Daoy (cell line): ENCODE measurements around the gene SOX12. TPM values are rescaled to one million over a fixed set of nuclear protein-coding genes. Genes with fewer than 3 reads are reported as not detected.
"Not testable (repeated sequence)": the region's sequence is repeated elsewhere in the genome, so short reads cannot be mapped to it uniquely, and the experiment has no call there.

Source experiments
- DNase-seq: peaks from one replicate; pipeline ENCODE4 v3.0.0-alpha.2; 2015; ENCODE audit warnings: low read depth
- total RNA-seq: library from RNA; depleted of rRNA; stranded (reverse); fragments of >200 nt; shearing (Covaris generic); gene quantifications from 2 replicates; pipeline ENCODE4 v1.2.3, GENCODE V29; 2014

The SOX12 gene
- total RNA-seq, 1 experiment from 2014 or later = 1.1 TPM

DNA sequence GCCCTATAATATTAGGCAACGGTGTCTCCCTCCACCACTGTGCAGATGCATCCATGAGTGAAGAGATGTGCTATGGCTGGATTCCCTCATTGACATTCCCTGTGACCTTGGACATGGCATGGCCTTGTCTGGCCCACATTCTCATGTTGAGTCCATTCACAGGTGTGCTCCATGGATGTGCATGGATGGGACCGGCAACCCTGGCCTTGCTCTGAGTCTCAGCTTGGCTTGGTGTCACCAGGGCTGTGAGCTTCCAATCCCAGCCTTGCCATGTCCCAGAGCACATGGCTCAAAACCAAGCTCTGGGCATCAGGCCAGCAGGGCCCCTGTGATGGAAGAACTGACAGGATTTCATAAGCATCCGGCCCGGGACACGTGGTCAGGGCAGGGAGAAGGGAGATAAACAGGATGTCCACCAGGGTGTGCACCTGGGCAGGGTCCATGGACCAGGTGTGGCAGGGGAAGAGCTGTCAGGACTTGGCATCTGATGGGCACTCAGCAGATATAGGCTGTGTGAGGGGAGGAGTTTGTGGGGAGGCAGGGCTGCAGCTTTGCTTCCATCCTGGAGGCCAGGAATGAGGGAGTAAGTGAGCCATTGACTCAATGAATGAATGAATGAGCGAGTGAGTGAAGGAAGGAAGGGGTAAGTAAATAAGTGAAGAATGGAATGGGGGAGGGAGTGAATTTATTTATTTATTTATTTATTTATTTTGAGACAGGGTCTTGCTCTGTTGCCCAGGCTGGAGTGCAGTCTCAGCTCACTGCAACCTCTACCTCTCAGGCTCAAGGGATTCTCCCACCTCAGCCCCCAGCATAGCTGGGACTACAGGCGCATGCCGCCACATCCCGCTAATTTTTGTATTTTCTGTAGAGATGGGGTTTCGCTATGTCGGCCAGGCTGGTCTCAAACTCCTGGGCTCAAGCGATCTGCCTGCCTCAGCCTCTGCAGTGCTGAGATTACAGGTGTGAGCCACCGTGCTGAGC lies 37.2 kb downstream of the SOX12 start:
- peak; percentile 88 for DNase-seq

DNA sequence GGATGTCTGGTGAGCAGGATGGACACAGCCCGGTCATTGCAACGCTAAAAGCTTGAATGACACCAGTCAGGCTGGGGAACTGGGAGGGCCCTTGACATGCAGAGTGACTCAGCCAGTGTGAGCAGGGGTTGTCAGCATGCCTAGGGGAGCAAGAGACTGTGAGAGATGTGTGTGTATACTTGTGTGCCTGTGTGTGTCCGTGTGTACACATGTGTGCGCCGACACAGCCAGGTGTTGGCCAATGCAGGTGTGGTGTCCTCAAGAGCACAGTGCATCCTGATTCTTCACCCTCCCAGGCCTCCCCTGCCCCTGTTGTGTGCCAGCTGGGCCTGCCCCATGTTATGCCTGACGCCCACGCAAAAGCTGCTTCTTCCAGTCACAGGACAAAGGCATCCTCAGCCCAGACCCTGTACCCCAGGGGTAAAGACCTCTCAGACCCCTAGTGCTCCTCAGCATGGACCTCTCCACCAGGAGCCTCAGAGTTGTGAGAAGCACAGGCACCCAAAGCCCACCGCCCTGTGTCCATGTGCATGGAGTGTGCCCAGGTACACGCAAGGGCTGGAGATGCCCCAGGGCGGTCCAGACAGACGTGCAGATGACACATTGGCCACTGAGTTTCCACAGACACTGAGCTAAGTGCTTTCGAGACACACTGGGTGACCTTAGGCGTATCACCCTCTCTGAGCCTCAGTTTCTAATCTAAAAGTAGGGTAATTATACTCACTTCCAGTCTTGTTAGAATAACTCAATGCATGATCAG lies 38.1 kb downstream of the SOX12 start:
- peak; percentile 40 for DNase-seq

DNA sequence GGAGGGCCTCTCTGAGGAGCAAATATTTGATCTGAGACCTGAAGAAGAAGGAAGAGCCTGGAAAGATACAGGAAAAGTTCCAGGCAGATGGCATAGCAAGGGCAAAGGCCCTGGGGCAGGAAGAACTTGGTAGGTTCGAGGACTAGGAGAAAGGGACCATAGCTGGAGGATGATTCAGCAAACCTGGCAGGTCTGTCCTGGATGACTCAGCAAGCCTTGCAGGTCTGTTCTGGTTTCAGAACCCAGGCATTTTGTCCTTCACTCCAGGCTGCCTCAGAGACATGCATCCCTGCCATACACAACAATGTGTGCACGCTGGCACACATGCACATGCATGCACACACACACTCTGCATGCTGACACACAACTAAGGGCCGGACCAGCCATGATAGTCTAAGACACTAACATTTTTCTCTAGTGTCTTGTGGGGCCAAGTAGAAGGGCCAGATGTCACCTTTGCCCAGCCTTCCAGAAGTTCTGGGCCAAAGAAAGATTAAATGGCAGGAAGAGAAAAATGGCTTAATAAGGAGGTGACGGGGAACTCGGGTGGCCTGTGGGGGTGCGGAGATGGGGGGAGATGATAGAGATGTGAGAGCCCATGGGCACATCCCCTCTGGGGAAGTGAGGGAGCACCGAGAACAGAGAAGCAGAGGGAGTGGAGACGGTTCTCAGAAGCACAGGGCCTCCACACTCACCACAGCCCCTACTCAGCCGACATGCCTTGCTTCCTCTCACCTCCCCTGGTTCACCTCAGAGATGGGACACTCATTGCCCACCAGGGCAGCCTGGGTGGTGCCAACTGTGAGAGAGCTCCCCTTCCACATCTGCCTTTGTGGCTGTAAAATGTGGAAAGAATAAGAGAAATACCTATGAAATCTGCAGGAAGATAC lies 39.8 kb downstream of the SOX12 start:
- DNase-seq = peak; percentile 49

DNA sequence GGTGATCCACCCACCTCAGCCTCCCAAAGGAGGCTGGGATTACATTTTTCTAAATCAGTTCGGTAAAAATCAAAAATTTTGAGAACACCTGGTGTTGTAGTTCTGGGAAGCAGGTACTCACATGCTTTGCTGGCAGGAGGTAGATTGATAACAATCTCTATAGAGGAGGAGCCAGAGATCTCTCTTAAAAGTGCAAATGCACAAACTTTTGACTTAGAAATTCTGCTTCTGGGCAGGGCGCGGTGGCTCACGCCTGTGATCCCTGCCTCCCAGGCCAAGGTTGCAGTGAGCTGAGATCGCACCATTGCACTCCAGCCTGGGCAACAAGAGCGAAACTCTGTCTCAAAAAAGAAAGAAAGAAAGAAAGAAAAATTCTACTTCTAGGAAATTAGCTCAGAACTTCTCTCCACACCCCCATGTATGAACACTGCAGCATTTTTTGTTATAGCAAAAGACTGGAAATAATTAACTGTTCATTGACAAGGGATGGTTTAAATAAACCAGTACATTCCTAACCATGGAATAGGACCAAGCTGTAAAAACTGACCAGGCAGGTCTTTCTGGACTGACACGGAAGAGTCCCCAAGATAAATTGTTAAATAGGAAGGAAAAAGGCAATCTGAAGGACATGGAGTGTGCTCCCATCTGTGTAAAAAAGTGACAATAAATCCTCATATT lies 40.8 kb downstream of the SOX12 start:
- no peak for DNase-seq

DNA sequence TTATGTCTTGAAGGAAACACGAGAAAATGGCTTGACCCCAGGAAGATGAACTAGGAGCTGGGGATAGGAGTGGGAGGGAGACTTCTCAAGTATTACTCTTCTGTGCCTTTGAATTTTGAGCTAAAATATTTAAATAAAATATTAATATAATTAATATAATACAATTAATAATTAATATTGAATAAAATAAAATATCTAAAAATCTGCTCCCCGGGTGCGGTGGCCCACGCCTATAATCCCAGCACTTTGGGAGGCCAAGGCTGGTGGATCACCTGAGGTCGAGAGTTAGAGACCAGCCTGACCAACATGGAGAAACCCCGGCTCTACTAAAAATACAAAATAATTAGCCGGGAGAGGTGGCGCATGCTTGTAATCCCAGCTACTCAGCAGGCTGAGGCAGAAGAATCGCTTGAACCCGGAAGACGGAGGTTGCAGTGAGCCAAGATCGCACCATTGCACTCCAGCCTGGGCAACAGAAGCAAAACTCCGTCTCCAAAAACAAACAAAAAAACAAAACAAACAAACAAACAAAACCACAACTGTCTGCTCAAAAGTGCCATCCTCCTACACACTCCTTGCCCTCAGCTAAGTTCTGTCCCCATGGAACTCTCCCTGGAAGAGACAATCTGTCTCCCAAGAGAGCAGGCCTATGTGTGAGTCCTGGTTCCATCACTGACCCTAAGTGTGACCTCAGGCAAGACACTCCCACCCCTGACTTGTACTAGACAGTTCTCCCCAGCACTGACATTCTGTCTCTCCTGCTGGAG lies 41.5 kb downstream of the SOX12 start:
- no peak for DNase-seq

DNA sequence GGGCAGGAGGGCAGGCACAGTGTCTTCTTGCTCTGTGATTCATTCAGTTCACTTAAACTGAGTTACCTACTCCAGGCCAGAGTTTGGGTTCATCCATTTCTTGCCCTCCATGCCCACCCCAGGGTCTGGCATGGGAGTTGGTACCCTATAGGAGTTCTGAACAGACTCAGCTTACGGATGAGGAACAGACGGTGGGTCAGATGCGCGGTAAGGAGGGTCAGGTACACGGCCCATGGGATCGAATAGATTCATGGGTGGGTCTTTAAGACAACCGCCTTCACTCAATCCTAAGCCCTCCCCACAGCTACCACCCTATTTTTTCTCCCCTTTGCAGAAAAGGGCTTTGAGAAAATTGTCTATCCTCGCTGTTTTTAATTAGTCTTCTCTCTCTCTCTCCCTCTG lies 42.1 kb downstream of the SOX12 start:
- DNase-seq = no peak

DNA sequence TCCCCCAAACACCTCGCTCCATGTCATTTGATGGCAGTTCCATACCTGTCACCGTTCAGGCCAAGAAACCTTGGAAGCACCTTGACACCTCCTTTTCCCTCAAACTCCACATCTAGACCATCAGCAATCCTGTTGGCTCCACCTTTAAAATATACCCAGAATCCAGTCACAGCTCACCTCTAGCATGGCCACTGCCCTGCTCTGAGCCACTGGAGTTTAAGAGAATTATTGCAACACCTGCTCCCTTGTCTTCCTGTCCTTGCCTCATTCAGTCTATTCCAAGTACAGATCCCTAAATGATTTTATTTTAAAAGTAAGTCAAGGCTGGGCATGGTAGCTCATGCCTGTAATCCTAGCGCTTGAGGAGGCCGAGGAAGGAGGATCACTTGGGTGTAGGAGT lies 43.6 kb downstream of the SOX12 start:
- no peak for DNase-seq

DNA sequence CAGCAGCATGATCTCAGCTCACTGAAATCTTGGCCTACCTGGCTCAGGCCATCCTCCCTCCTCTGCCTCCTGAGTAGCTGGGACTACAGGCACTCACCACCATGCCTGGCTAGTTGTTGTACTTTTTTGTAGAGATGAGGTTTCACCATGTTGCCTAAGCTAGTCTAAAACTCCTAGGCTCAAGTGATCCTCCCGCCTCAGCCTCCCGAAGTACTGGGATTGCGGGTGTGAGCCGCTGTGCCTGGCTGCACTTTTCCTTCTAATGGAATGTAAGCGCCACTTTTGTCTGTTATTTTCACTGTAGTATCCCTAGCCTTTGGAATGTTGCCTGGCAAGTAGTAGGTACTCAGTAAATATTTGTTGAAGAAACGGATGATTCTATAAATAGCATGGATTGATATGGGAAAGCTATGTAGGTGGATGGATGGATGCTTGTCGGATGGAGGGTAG lies 44.8 kb downstream of the SOX12 start:
- no peak for DNase-seq

DNA sequence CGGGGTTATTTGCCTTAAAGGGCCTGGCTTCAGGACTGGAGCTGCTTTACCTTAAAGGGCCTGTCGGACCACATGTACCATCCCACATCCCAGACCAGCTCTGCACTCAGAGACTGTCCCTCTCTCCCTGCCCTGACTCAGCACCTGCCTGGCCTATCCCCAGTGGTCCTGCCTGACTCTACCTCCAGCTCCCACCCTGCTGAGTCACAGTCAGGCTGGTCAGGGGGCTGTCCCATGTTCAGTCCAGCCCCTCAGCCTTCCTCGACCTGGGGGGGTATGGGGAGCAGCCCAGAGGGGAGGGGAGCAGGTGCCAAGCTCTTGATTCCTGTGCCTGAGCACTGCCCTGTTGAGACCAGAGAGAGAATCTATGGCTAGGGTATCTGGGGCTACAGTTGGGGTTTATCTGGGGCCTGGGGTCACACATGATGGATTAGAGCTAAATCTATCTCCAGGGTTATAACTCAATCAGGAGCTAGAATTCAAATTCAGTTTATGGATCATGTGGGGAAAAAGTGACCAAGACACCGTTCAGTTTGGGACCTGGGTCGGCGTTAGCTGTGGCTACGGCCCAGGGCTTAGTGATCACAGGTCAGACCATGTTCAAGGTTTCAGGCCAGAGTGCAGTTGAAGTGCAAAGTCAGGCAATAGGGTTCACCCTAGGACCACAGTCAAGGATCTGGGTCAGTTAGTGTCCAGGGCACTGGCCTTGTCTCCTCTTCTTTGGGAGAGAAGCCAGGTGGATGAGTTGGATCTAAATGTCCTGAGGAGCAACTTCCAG lies 45.8 kb downstream of the SOX12 start:
- no peak for DNase-seq

DNA sequence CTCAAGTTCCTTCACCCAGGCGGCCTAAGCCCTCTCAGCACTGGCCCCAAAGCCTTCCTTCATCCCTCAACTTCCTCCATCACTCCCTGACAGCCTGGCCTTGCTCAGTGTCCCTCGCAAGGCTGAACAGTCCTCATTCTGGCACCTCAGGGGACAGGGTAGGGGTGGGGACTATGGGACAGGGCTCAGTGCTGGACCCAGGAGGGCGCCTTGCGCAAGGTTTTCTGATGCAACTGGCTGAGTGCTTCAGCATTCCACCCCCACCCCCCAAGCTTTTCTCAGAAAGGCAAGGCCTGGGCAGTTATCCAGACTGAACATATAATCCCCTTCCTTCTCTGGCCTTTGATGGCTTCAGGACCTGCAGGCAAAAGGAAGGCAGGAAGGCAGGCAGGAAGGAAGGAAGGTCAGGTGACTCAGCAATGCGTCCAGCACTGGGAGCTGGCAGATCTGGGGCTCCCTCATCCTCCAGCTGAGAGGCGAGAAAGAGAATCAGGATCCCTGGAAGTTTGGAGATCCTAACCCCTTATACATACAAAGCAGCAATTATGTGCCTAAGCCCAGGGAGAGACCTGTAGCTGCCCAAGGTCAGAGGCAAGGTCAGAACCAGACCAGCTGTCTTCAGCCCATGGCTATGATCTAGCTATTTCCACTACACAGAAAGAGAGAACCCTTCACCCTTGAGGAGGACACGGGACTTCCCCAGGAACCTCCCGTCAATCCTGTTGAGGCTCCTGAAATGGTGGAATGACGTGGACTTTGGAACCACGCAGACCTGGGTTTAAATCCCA lies 46.6 kb downstream of the SOX12 start:
- DNase-seq = peak; percentile 67

DNA sequence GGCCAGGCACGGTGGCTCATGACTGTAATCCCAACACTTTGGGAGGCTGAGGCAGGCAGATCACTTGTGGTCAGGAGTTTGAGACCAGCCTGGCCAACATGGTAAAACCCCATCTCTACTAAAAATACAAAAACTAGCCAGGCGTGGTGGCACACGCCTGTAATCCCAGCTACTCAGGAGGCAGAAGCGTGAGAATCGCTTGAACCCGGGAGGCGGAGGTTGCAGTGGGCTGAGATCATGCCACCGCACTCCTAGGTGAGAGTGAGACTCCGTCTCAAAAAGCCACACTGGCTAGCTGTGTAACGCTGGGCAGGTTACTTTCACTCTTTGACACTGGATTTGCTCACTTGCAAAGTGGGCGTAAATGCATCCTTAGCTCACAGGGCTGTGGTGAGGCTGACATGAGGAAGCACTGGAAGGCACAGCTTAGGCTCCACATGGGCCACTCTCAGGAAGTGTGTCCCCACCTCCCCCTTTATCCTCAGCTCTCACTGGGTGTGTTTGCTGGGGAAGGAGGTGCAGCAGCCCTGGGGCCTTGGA lies 47.3 kb downstream of the SOX12 start:
- DNase-seq = not testable (repeated sequence)

DNA sequence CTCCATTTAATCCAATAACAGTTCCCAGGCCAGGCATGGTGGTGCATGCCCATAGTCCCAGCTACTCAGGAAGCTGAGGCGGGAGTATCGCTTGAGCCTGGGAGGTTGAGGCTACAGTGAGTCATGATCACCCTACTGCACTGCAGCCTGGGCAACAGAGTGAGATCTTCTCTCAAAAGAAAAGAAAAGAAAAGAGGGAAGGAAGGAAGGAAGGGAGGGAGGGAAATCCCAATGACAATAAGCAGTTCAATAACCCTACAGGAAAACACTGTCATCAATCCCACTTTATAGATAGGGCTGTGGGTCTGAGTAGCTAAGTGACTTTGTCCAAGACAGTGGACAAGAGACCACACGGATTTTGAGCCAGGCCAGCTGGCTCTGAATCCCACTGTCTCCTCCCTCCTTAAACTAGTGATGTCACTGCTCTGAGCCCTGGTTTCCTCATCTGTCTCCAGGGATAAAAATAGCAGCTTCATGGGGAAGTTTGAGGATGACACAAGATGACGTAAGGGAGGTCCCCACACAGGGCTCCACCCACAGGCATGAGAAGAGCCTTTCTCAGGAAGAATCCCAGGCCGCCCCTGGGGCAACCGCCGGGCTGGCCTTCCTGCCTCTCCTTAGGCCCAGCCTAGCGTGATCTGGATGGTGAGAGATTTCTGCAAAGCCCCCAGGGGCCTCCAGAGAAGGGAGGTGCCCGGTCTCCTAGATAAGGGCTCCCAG lies 48.0 kb downstream of the SOX12 start:
- peak; percentile 62 for DNase-seq

DNA sequence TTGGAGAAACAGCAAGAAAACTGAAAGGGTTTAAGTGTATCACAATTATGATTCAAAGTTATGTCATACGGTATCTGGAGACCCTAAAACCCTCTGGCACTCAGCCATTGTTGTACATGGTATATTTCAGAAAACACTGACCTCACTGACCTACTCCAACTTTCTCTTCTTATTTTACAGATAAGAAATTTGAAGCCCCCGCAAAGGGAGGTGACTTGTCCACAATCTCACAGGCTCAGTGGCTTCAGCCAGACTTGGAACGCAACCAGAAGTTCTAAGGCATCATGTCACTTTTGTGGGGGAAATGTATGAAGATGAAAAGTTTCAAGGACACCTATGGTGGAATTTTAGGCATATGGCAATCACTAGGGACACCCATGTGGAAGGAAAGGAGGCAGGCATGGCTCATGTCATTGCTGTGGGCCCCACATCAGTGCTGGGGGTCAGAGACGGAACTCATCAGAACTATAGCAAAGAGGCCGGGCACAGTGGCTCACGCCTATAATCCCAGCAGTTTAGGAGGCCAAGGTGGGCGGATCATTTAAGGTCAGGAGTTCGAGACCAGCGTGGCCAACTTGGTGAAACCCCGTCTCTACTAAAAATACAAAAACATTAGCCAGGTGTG lies 50.0 kb downstream of the SOX12 start:
- DNase-seq = no peak

DNA sequence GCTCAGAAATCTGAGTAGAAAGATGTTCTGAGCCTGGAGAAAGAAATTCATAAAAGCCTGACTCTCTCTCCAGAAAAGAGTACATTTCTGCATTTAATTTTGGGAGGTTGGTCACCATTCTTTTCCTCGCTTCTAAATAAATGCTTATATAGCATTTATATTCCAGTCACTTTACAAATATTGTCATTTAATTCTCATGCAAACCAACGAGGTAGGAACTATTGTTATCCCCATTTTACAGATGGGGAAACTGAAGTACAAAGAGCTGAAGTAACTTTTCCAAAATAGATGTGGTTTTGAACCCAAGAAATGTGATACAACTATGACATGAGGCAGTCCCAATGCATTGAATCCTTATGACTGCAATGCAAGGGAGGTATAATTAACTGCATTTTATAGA lies 50.7 kb downstream of the SOX12 start:
- no peak for DNase-seq

DNA sequence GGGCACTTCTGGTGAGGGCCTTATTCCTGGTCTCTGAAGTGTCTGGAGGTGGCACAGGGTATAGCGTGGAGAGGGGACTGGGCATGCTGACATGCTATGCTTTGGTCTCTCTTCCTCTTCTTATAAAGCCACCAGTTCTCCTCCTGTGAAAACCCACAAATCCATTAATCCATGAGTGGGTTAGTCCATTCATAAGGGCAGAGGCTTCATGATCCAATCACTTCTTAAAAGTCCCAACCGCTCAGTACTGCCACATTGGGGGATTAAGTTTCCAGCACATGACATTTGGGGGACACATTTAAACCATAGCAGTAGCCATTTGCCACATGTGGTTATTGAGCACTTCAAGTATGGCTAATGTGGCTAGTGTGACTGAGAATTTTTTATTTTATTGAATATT lies 51.4 kb downstream of the SOX12 start:
- no peak for DNase-seq

DNA sequence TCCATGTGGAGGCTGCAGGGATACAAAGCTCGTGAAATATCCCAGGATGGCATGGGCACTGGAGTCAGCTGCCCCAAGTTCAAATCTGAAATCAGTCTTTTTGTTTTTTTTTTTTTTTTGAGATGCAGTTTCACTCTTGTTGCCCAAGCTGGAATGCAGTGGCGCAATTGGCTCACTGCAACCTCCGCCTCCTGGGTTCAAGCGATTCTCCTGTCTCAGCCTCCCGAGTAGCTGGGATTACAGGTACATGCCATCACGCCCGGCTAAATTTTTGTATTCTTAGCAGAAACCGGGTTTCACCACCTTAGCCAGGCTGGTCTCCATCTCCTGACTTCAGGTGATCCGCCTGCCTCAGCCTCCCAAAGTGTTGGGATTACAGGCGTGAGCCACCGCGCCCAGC lies 52.2 kb downstream of the SOX12 start:
- DNase-seq = not testable (repeated sequence)

DNA sequence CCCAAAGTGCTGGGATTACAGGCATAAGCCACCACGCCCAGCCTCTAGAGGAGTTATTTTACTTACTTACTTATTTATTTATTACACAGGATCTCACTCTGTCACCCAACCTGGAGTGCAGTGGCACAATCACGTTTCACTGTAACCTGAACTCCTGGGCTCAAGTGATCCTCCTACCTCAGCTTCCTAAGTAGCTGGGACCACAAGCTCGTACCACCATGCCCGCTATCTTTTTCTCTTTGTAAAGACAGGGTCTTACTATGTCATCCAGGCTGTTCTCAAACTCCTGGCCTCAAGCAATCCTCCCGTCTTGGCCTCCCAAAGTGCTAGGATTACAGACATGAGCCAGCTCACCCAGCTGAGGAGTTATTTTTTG lies 53.6 kb downstream of the SOX12 start:
- no peak for DNase-seq
